ENCODE data around the gene CELA1.
A peak's percentile ranks its signal among the peaks of the same experiment; 100 is the strongest.

CELA1 gene

DNA sequence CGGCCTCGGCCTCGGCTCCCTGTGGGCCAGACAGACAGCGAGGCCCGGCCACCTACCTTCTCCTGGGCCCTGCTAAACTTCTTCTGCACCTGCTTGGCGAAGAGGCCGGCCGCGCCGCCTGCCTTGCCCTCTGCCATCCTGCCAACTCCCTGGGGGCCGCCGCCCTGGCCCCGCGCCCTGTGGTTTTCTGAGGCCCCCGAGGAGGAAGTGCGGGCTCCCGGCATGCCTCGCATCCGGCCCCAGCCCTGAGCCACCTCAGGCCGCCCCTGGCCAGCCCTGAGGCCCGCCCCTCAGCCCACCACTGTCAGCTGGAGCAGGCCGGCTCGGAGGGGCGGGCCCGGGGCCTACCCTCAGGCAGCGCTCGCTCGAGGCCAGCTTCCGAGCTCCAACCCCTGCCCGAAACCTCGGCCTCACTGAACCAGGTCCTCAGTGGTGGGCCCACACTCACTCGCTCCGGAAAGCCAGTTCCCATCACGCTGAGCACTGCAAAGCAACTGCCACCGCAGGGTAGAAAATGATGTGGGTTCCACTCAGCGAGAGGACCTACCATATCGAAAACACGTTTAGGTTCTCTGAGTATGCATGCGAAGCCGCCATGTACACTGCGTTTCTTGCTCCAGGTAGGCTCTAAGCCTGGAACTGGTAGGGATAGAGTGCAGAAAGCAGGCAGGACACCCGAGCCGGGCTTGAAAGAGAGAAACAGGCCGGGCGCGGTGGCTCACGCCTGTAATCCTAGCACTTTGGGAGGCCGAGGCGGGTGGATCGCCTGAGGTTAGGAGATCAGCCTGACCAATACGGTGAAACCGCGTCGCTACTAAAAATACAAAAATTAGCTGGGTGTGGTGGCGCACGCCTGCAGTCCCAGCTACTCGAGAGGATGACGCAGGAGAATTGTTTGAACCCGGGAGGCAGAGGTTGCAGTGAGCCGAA, 22.2 kb downstream of the CELA1 start, which contains the start of gene BIN2:
BIN2 (minus strand) TSS at position 209 of the 930 bp plus-strand sequence; CDS start at position 137, 72 bp downstream.
- H3K4me3 ChIP-seq (replicated peaks; ENCODE audit: low read depth, low read length): peak within 1 kb of the TSS; percentile 85
- H3K27me3 ChIP-seq (replicated peaks; ENCODE audit: control insufficient read depth, insufficient read depth, low read length): no peaks in the 10 kb centered on the region
- no peaks in the 10 kb centered on the region for H3K36me3 ChIP-seq (ENCODE audit: control insufficient read depth, insufficient read depth, low read length)
- TF ChIP-seq, protein P1, sequence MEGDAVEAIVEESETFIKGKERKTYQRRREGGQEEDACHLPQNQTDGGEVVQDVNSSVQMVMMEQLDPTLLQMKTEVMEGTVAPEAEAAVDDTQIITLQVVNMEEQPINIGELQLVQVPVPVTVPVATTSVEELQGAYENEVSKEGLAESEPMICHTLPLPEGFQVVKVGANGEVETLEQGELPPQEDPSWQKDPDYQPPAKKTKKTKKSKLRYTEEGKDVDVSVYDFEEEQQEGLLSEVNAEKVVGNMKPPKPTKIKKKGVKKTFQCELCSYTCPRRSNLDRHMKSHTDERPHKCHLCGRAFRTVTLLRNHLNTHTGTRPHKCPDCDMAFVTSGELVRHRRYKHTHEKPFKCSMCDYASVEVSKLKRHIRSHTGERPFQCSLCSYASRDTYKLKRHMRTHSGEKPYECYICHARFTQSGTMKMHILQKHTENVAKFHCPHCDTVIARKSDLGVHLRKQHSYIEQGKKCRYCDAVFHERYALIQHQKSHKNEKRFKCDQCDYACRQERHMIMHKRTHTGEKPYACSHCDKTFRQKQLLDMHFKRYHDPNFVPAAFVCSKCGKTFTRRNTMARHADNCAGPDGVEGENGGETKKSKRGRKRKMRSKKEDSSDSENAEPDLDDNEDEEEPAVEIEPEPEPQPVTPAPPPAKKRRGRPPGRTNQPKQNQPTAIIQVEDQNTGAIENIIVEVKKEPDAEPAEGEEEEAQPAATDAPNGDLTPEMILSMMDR (IDR thresholded peaks at IDR 0.05; ENCODE audit: insufficient read depth, low read length, poor library complexity, severe bottlenecking): no peak
- DNase-seq (ENCODE audit: extremely low read depth, insufficient read length): peak; percentile 91

DNA sequence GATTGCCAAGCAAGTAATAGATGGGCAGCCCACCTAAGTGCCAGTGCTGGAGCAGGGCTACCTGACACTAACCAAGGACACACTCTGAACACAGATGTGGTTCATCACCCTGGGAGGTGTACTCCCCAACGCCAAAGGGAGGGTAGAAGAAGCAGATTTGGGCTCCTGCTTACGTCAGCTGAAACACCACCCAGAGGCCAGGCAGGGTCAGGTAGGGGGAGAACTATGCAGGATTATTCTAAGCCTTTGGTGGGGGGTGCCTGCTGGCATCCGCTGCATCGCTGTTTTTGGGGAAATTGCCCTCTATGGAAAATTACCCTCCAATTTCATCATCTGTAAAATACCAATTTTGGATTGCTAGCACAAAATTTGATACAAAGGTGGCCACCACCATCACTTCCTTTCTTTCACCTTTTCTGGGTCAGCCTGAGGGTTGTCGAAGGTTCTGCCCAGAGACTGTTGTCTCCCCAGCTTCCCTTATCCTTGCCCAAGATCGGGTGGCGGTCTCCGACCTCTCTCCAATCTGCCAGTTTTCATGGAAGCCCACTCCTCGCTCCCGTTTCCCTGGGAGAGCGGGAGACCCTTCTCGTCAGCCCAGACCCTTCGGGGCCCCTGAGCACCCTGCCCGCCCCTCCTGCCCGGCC, 23.0 kb downstream of the CELA1 start:
- Histone ChIP-seq H3K36me3 (ENCODE audit: control insufficient read depth, insufficient read depth, low read length) (no peaks in the 10 kb centered on the region), H3K4me3 (replicated peaks; ENCODE audit: low read depth, low read length) (peak overlapping the region; percentile 85), H3K27me3 (replicated peaks; ENCODE audit: control insufficient read depth, insufficient read depth, low read length) (no peaks in the 10 kb centered on the region)
- no peak for DNase-seq (ENCODE audit: extremely low read depth, insufficient read length)
- TF ChIP-seq, protein P1 (IDR thresholded peaks at IDR 0.05; ENCODE audit: insufficient read depth, low read length, poor library complexity, severe bottlenecking): peak; percentile 21

DNA sequence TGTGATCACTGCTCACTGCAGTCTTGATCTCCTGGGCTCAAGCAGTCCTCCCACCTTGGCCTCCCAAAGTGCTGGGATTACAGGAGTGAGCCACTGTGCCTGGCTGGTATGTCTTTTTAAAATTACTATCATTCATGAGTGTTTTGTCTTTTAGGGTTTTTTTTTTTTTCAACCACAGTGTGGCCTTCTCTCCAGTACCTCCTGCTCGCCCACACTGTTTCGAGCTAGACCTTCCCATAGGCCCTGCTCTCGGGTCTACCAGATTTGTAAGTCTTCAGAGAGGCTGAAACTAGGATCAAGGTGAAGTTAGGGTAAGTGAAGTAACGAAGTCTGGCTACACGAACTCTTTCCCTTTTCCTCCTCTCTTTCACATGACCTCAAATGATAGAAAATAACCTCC, 24.0 kb downstream of the CELA1 start:
- no peaks in the 10 kb centered on the region for H3K36me3 ChIP-seq (ENCODE audit: control insufficient read depth, insufficient read depth, low read length)
- TF ChIP-seq, protein P1 (IDR thresholded peaks at IDR 0.05; ENCODE audit: insufficient read depth, low read length, poor library complexity, severe bottlenecking): no peak
- peak overlapping the region; percentile 85 for H3K4me3 ChIP-seq (replicated peaks; ENCODE audit: low read depth, low read length)
- no peak for DNase-seq (ENCODE audit: extremely low read depth, insufficient read length)
- H3K27me3 ChIP-seq (replicated peaks; ENCODE audit: control insufficient read depth, insufficient read depth, low read length): no peaks in the 10 kb centered on the region

DNA sequence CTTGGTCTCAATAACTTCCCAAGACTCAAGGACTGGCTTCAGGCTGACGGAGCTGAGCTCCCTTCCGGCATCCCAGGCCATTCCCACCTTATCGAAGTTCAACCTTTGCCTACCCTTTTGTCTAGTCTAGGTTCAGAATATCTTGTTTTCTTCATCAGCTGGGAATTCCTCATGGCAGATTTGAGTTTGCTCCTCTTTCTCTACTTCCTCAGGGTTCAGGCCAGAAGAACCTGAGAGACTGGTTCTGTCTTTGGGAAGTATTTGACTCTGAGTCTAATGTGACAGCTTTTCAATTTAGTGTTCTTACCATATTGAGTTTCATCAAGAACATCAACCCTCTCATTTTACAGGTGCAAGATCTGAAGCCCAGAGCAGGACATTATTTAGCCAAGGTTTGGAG, 24.6 kb downstream of the CELA1 start:
- Histone ChIP-seq H3K36me3 (ENCODE audit: control insufficient read depth, insufficient read depth, low read length) (no peaks in the 10 kb centered on the region; the same call in 1 of the 2 replicates), H3K4me3 (replicated peaks; ENCODE audit: low read depth, low read length) (no peak overlapping the region; the same call in 1 of the 2 replicates)
- TF ChIP-seq, protein P1 (IDR thresholded peaks at IDR 0.05; ENCODE audit: insufficient read depth, low read length, poor library complexity, severe bottlenecking): no peak

DNA sequence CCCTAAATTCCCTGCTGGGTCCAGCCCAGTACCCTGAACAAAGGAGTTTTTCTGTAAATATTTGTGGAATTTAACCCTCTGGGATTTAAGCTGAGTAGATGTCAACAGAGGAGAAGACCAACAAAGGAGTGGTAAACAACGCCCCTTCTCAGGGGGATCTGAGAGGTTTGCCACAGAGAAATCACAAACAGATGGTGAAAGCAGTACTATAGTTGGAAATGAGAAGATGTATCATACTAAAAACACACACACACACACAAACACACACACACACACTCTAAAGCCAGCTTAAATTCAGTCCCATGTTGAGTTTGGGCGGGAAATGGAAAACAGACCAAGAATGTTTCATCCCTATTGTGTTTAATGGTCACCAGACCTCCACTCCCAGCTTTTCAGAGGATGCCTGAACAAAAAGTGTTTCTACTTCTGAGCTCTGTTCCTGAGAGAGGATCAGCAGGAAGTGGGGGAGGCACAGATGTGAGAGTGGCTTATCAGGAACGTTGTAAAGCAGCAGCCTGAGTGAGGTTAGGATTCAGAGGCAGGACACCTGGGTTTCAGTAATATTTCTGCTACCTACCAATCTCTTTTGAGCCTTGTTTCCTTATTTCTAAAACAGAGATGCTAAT, 25.7 kb downstream of the CELA1 start:
- Histone ChIP-seq H3K36me3 (ENCODE audit: control insufficient read depth, insufficient read depth, low read length) (no peaks in the 10 kb centered on the region; the same call in 1 of the 2 replicates), H3K4me3 (replicated peaks; ENCODE audit: low read depth, low read length) (no peak overlapping the region), H3K27me3 (replicated peaks; ENCODE audit: control insufficient read depth, insufficient read depth, low read length) (no peaks in the 10 kb centered on the region)
- peak; percentile 48 for DNase-seq (ENCODE audit: extremely low read depth, insufficient read length)
- TF ChIP-seq, protein P1 (IDR thresholded peaks at IDR 0.05; ENCODE audit: insufficient read depth, low read length, poor library complexity, severe bottlenecking): no peak

More for the DNA sequence above, 24.6 kb downstream of the CELA1 start:
- no peak for DNase-seq (ENCODE audit: extremely low read depth, insufficient read length)
- H3K27me3 ChIP-seq (replicated peaks; ENCODE audit: control insufficient read depth, insufficient read depth, low read length): no peaks in the 10 kb centered on the region
